ENCODE data around the gene KCND2.
"Not testable (repeated sequence)": the region's sequence is repeated elsewhere in the genome, so short reads cannot be mapped to it uniquely, and the experiment has no call there.

KCND2 gene

DNA sequence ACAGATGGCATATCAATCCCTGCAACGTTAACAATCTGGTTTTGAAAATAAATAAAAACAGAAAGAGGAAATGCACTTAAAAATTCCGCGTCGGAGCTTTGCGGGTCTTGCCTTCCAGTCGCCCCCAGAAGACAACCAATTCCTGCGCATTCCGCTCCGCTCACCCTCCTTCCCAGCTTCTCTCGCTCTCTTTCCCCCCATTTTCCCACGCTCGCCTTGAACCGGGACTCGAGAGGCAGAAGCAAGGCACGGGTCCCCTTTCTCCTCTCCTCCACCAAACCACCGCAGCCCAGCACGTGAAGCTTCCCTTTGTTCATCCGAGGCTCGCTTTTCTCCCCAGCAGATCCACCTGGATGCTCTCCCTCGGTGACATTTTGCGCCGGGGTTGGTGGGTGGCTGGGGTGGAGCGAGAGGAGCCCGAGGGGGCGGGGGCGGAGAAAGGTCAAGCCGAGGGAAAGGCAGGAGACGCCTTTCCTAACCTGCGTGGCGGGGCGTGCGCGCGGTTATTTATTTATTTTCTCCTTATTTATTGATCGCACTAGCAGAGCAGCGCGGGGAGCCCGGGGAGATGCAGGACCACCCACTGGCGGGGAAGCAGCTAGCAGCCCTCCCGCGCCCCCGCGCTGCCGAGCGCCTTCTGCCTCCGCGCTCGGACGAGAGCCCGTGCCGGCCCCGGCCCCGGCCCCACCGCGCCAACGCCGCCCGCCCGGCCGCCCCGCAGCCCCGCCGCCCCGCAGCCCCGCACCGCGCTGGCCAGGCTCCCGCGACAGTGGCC is at the start of gene KCND2:
TSS of gene KCND2 (plus strand) at position 475 of the 775 bp plus-strand sequence.
- DNase-seq = no peak

DNA sequence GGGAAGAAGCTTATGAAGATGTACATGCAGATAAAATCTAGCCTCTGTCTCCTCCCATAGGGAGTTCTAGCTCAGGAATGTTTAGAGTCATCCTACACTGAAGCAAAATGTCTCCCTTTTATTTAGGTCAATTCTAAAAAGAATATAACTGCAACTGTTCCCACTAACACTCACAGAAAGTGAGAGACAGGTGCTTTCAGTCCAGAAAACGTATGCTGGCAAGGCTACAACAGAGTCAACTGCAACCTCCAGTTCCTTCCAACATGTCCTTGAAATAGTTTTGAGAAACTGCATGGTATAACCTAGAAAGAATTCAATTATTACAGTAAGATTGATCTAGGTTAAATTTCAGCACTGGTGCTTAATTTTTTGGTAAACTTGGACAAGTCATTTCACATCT is 46.8 kb upstream of the KCND2 start:
- no peak for DNase-seq

- no peak for DNase-seq
Measured at GRCh38 chr7:120227255-120227654, 45.7 kb upstream of the KCND2 start.

GRCh38 chr7:120229084-120229483 is 43.9 kb upstream of the KCND2 start:
- DNase-seq = no peak

GRCh38 chr7:120233338-120233737 is 39.6 kb upstream of the KCND2 start:
- DNase-seq = no peak

DNA sequence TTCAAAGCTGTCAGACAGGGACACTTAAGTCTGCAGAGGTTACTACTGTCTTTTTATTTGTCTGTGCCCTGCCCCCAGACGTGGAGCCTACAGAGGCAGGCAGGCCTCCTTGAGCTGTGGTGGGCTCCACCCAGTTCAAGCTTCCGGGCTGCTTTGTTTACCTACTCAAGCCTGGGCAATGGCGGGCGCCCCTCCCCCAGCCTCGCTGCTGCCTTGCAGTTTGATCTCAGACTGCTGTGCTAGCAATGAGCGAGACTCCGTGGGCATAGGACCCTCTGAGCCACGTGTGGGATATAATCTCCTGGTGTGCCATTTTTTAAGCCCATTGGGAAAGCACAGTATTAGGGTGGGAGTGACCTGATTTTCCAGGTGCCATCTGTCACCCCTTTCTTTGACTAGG is 32.6 kb upstream of the KCND2 start:
- DNase-seq = not testable (repeated sequence)

DNA sequence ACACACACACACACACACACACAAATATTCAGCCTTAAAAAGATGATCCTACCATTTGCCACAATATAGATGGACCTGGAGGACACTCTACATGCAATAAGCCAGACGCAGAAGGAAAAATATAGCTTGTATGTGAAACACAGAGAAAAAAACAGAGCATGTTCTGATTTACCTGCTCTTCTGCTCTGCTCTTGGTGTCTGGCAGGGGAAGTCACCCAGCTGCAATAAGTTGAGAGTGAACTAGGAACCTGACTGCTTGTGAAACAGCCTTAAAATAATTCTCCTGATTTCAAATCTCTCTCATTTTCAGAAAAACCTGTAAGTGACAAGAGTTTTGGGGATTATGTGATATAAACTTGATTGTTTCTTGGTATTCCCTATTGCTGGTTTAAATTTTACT is 31.0 kb upstream of the KCND2 start:
- DNase-seq = no peak

- no peak for DNase-seq
Measured at GRCh38 chr7:120254845-120255244, 18.1 kb upstream of the KCND2 start.

GRCh38 chr7:120256344-120257070 is 16.5 kb upstream of the KCND2 start:
- DNase-seq = no peak

DNA sequence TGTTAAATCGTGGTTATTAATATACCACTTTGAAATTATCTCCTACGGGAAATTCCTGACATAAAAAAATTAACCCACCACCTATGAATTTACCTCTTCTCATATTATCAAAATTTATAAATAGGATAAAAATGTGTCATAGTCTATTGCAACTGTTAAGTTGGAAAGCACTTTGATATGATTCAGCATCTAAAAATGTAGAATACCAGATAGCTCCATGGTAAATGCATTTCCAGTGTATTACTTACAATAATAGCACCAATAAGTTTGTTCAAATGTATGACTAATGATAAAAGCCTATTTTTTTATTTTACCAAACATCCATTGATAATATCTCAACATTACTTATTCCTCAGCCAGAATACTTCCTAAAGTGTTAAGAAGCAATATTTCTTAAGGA is 13.6 kb upstream of the KCND2 start:
- DNase-seq = no peak

- DNase-seq = no peak
Measured at GRCh38 chr7:120260111-120260510, 12.9 kb upstream of the KCND2 start.

DNA sequence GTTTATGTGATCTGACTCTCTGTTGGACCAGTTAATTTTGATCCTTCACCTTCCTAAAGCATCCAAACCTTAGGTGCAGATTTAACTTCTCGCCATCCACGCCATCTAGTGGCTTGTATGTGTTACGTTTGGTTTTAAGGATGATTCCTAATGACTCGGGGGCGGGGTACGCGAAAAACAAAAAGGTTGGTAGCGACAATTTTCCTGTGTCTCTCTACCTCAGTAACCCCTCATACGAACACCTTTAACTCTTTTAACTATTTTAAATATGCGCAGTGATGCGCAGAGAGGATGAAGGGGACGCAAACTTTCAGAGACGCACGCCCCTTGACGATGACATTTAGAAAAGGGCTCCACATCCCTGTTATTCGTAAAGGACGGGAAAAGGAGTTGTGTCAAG is 714 bp upstream of the KCND2 start:
- peak; percentile 24 for DNase-seq

DNA sequence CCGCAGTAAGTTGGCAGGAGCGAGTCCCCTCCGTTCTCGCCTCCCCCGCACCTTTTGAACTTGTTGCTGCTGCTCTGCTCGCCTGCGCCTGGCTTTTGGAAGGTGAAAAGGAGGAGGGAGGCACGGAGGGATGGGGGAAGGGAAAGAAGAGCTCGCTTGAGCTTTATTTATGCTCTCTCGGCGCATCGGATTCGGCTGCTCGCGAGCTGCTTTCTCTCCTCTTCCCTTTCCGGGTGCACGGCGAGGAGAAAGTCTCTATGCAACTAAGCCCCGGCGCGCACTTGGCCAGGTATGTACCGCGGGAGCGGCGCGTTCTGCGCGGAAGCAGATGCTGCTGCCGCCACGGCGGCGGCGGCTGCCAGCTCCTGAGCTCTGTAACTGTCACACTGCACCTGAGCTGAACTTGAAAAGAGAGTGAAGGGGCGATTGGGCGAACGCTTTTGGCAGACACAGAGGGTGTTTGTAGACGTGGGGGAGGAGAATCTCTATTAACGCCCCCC is 551 bp downstream of the KCND2 start:
- peak; percentile 39 for DNase-seq

- no peak for DNase-seq
Measured at GRCh38 chr7:120274482-120274881, 1.5 kb downstream of the KCND2 start.

GRCh38 chr7:120274899-120275298 is 1.9 kb downstream of the KCND2 start:
- DNase-seq = no peak

DNA sequence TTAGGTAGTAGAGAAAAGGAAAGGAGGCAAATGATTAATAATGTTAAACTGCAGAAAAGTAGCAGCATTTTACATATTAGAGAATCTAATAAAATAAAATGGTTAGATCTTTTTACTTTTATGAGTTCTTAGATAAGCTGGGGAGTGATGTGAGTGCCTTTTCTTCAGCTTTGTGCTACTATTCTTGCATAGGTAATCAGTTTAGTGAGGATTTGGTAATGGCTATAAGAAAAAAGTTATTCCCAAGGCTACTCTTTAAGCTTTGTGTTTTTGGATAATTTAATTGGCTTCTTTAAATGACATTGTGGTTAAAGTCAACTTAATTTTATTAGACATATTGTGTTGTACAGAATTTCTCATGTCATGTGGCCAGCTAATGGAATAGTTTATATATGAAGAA is 3.7 kb downstream of the KCND2 start:
- no peak for DNase-seq

DNA sequence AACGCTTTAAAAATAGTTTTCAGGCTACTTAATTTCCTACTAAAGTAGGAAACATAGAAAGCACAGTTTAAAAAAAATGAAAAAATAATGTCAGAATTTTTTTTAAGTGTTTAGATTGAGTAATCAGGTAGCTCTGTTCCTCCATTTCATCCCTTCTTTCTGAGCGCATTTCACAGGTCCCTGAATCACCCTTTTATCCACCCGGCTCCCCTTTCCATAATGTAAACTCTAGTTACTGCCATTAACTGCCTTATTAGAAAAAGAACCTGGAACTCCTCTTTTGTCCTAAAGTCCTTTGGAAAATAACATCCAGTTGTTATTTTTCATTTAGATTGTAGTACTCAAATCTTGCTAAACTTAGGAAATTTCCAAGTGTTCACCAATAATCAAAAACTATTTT is 5.8 kb downstream of the KCND2 start:
- DNase-seq = no peak

GRCh38 chr7:120280743-120281142 is 7.8 kb downstream of the KCND2 start:
- DNase-seq = no peak

- DNase-seq = no peak
Measured at GRCh38 chr7:120293027-120293426, 20.1 kb downstream of the KCND2 start.

- DNase-seq = no peak
Measured at GRCh38 chr7:120302190-120302589, 29.2 kb downstream of the KCND2 start.

DNA sequence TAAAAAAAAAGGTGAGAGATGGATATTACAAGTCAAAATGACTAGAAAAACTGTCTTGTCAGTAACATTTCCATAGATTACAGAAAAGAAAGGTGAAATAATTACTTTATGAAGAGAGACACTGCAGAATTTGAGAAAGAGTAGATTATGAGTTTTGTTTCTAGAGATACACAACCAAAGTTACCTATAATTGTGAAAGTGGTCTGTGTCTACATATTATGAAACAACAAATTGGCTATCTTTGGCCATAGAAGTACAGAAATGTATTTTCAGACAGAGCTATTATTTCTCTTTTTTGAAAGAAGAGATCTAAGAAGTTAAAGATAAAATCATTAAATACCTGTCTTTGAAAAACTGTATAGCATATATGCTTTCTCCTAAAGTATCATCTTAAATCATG is 30.1 kb downstream of the KCND2 start:
- DNase-seq = no peak

- DNase-seq = no peak
Measured at GRCh38 chr7:120304674-120305073, 31.7 kb downstream of the KCND2 start.

DNA sequence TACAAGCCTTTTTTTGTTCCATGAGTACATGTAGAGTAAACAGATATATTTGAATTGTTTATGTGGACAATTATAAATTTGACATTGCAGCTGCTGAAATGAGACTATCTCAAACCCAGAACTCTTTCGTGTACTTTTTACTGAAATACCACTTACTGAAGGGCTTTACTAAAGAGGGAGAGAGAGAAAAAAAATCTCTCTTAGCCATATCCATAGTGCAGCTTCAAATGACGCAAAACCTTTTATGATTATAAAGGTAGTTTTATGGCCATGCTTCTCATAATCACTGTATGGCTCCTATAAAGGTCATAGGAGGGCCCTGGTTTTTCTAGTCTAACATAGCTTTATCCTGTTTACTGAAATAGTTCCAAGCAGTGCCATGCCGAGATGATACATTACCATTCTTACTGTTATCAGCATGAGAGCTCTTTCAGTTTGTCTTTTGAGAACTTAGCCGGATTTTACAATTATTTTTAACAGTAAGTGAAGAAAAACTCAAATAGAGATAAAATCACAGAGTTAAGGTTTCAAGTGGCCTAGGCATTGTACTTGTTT is 35.1 kb downstream of the KCND2 start:
- no peak for DNase-seq
